ENCODE measurements around the gene MRPL12. TPM values are rescaled to one million over a fixed set of nuclear protein-coding genes. Genes with fewer than 3 reads are reported as not detected.

Gene MRPL12
- total RNA-seq, 1 donor from 2014 or later: 11.6 TPM

- Histone ChIP-seq H3K36me3 (ENCODE audit: control insufficient read depth, insufficient read depth, low read length) (peaks cover 23% of the 10 kb centered on the region), H3K27me3 (ENCODE audit: control insufficient read depth, insufficient read depth, low read length) (no peaks in the 10 kb centered on the region), H3K4me3 (ENCODE audit: low read depth, low read length) (peak within 1 kb of the TSS; percentile 76)
- FAIRE-seq: no peak
- DNase-seq (ENCODE audit: low read depth): peak; percentile 89
- TF ChIP-seq, protein P1, sequence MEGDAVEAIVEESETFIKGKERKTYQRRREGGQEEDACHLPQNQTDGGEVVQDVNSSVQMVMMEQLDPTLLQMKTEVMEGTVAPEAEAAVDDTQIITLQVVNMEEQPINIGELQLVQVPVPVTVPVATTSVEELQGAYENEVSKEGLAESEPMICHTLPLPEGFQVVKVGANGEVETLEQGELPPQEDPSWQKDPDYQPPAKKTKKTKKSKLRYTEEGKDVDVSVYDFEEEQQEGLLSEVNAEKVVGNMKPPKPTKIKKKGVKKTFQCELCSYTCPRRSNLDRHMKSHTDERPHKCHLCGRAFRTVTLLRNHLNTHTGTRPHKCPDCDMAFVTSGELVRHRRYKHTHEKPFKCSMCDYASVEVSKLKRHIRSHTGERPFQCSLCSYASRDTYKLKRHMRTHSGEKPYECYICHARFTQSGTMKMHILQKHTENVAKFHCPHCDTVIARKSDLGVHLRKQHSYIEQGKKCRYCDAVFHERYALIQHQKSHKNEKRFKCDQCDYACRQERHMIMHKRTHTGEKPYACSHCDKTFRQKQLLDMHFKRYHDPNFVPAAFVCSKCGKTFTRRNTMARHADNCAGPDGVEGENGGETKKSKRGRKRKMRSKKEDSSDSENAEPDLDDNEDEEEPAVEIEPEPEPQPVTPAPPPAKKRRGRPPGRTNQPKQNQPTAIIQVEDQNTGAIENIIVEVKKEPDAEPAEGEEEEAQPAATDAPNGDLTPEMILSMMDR (IDR thresholded peaks at IDR 0.05; ENCODE audit: insufficient read depth, low read length, severe bottlenecking): no peak
Observed at GRCh38 chr17:81666342-81667191, 36.6 kb upstream of the MRPL12 start, which contains the start of the genes CCDC137 and OXLD1. Gene CCDC137, plus strand, starts transcription at chr17:81666737. Its CDS starts 30 bp downstream, at chr17:81666767. Gene OXLD1, minus strand, starts transcription at chr17:81666605. Its CDS starts 28 bp downstream, at chr17:81666577.

- Histone ChIP-seq H3K4me3 (ENCODE audit: low read depth, low read length) (no peak overlapping the region), H3K36me3 (ENCODE audit: control insufficient read depth, insufficient read depth, low read length) (peaks cover 34% of the 10 kb centered on the region), H3K27me3 (ENCODE audit: control insufficient read depth, insufficient read depth, low read length) (no peaks in the 10 kb centered on the region)
- FAIRE-seq (no peak), DNase-seq (ENCODE audit: low read depth) (peak; percentile 52)
- TF ChIP-seq, protein P1 (IDR thresholded peaks at IDR 0.05; ENCODE audit: insufficient read depth, low read length, severe bottlenecking): peak; percentile 38
Observed at GRCh38 chr17:81667754-81668153, 35.4 kb upstream of the MRPL12 start.

DNA sequence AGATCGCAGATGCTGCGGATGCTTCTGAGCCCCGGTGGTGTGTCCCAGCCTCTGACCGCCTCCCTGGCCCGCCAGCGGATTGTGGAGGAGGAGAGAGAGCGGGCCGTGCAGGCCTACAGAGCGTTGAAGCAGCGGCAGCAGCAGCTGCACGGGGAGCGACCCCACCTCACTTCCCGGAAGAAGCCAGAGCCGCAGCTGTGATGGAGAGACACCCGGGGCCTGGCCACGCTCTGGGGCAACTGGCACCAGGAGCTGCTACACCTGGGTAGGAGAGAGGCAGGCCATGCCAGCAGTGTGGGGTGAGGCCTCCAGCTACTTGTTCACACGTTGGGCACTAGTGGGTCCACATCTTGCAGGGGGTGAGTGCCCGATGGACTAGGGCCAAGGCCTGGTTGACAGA, 30.7 kb upstream of the MRPL12 start:
- FAIRE-seq (no peak), DNase-seq (ENCODE audit: low read depth) (no peak)
- H3K36me3 ChIP-seq (ENCODE audit: control insufficient read depth, insufficient read depth, low read length): peaks cover 35% of the 10 kb centered on the region
- no peaks in the 10 kb centered on the region for H3K27me3 ChIP-seq (ENCODE audit: control insufficient read depth, insufficient read depth, low read length)
- TF ChIP-seq, protein P1 (IDR thresholded peaks at IDR 0.05; ENCODE audit: insufficient read depth, low read length, severe bottlenecking): no peak
- no peak overlapping the region for H3K4me3 ChIP-seq (ENCODE audit: low read depth, low read length)

GRCh38 chr17:81672954-81673353, 30.2 kb upstream of the MRPL12 start:
- Histone ChIP-seq H3K4me3 (ENCODE audit: low read depth, low read length) (no peak overlapping the region), H3K27me3 (ENCODE audit: control insufficient read depth, insufficient read depth, low read length) (no peaks in the 10 kb centered on the region), H3K36me3 (ENCODE audit: control insufficient read depth, insufficient read depth, low read length) (peaks cover 35% of the 10 kb centered on the region)
- FAIRE-seq (no peak), DNase-seq (ENCODE audit: low read depth) (no peak)
- TF ChIP-seq, protein P1 (IDR thresholded peaks at IDR 0.05; ENCODE audit: insufficient read depth, low read length, severe bottlenecking): no peak

DNA sequence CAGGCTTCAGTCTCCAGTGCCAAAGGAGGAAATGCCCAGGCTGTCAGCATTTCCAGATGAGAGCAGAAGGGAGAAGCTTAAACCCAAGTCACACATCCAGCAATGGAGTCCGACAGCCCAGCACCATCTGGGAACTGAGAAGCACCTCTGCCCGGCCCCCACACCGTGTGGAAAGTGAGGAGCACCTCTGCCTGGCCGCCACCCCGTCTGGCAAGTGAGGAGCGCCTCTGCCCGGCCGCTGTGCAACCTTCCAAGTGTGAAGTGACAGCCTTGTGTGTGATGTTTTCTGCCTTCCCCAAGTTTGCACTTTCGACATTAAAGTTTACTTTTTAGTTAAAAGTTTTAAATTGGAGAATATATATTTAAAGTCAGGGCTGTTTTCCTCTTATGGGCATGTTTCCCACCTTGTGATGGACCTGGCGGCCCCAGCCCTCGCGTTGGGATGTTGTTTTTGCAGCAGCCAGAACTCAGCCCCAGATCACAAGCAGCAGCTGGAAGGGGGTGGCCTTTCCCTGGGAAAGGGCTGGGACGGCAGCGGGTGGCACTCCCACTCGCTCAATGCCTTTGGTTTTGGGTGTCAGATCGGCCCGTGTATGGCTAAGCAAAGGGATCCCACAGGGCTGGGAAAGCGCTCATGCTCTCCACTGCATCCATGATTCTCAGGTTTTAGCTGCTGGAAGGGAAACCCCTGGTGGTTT, 29.5 kb upstream of the MRPL12 start:
- H3K36me3 ChIP-seq (ENCODE audit: control insufficient read depth, insufficient read depth, low read length): peaks cover 34% of the 10 kb centered on the region

More for the DNA sequence above, 29.5 kb upstream of the MRPL12 start:
- no peak for DNase-seq (ENCODE audit: low read depth)
- H3K27me3 ChIP-seq (ENCODE audit: control insufficient read depth, insufficient read depth, low read length): no peaks in the 10 kb centered on the region
- no peak overlapping the region for H3K4me3 ChIP-seq (ENCODE audit: low read depth, low read length)
- TF ChIP-seq, protein P1 (IDR thresholded peaks at IDR 0.05; ENCODE audit: insufficient read depth, low read length, severe bottlenecking): no peak
- no peak for FAIRE-seq
